ENCODE measurements around the gene BAZ1A. TPM values are rescaled to one million over a fixed set of nuclear protein-coding genes. Genes with fewer than 3 reads are reported as not detected.

Gene BAZ1A
- total and polyA plus RNA-seq, 7 experiments from 2014 or later, result 10.3 to 62.5 (median 49.8) TPM

DNA sequence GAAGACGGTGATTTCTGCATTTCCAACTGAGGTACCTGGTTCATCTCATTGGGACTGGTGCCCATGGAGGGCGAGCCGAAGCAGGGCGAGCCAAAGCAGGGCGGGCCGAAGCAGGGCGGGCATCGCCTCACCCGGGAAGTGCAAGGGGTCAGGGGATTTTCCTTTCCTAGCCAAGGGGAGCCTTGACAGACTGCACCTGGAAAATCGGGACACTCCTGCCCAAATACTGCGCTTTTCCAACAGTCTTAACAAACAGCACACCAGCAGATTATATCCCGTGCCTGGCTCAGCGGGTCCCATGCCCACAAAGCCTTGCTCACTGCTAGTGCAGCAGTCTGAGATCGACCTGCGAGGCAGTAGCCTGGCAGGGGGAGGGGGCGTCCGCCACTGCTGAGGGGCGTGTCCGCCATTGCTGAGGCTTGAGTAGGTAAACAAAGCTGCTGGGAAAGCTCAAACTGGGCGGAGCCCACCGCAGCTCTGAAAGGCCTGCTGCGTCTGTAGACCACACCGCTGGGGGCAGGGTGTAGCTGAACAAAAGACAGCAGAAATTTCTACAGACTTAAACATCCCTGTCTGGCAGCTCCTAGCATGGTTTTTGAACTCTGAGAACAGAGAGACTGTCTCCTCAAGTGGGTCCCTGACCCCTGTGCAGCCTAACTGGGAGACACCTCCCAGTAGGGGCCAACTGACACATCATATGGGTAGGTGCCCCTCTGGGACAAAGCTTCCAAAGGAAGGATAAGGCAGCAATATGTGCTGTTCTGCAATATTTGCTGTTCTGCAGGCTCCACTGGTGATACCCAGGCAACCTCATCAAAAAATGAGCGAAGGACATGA, 77.2 kb downstream of the BAZ1A start:
- no peak overlapping the region for H3K4me3 ChIP-seq (ENCODE audit: low read length)
- no peak overlapping the region for H3K27ac ChIP-seq (ENCODE audit: low read depth, low read length)
- H3K4me1 ChIP-seq (ENCODE audit: control insufficient read depth in 2 of 2, insufficient read depth in 2 of 2, low read length in 2 of 2), result no peaks in the 10 kb centered on the region
- Mint-ChIP-seq H3K27ac (peak overlapping the region in 3 of 9 donors; percentile 9 to 60 (median 28)), H3K4me1 (peaks cover 0 to 5% (median 0%) of the 10 kb centered on the region in 7 donors), H3K4me3 (no peak overlapping the region), H3K36me3 (peaks cover 4 to 57% (median 36%) of the 10 kb centered on the region in 5 donors), H3K9me3 (no peaks in the 10 kb centered on the region), H3K27me3 (no peaks in the 10 kb centered on the region)
- no peak for ATAC-seq
- peaks cover 3 to 60% (median 15%) of the 10 kb centered on the region in 3 experiments for H3K36me3 ChIP-seq (ENCODE audit: control insufficient read depth in 2 of 3, insufficient read depth in 3 of 3, low read length in 3 of 3)
- POLR2A ChIA-PET, result no interaction called here
- H3K9me3 ChIP-seq (ENCODE audit: control insufficient read depth in 2 of 3, low read length in 3 of 3), result no peaks in the 10 kb centered on the region
- intact Hi-C loops (cut with micrococcal nuclease), result no loop called here
- CTCF ChIA-PET, result no interaction called here
- no peak for DNase-seq
- no peaks in the 10 kb centered on the region for H3K27me3 ChIP-seq (ENCODE audit: control insufficient read depth in 2 of 2, insufficient read depth in 2 of 2, low read length in 2 of 2)

DNA sequence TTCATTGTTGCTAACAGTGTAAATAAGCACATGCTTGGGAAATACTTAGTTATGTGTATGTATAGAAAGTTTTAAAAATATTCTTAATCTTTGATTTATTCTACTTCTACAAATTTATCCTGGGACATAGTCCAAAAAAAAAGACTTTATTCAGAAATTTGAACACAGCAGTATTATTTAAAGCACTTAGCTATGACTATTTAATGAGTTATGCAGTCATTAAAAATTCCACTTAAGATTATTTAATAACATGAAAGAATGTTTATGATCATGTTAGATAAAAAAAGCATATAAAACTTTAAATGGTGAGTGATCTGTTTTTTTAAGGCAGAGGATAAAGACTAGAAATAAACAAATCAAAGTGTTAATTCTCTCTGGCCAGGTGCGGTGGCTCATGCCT, 78.3 kb downstream of the BAZ1A start:
- Mint-ChIP-seq H3K36me3 (peaks cover 0 to 48% (median 29%) of the 10 kb centered on the region in 5 donors), H3K27me3 (no peaks in the 10 kb centered on the region), H3K9me3 (no peaks in the 10 kb centered on the region), H3K4me1 (no peaks in the 10 kb centered on the region), H3K4me3 (no peak overlapping the region), H3K27ac (peak overlapping the region in 1 of 9 donors; percentile 14)
- intact Hi-C loops (cut with micrococcal nuclease), result no loop called here
- Histone ChIP-seq H3K27ac (ENCODE audit: low read depth, low read length) (no peak overlapping the region), H3K36me3 (ENCODE audit: control insufficient read depth in 2 of 3, insufficient read depth in 3 of 3, low read length in 3 of 3) (peaks cover 0 to 58% (median 15%) of the 10 kb centered on the region in 3 experiments), H3K9me3 (ENCODE audit: control insufficient read depth in 2 of 3, low read length in 3 of 3) (no peaks in the 10 kb centered on the region), H3K27me3 (ENCODE audit: control insufficient read depth in 2 of 2, insufficient read depth in 2 of 2, low read length in 2 of 2) (no peaks in the 10 kb centered on the region), H3K4me1 (ENCODE audit: control insufficient read depth in 2 of 2, insufficient read depth in 2 of 2, low read length in 2 of 2) (no peaks in the 10 kb centered on the region), H3K4me3 (ENCODE audit: low read length) (no peak overlapping the region)
- DNase-seq (no peak), ATAC-seq (no peak)
- ChIA-PET CTCF (no interaction called here), POLR2A (no interaction called here)

GRCh38 chr14:34794941-34795340, 80.2 kb downstream of the BAZ1A start:
- ATAC-seq (no peak), DNase-seq (no peak)
- Mint-ChIP-seq H3K27ac (peak overlapping the region in 3 of 9 donors; percentile 5 to 38 (median 6)), H3K9me3 (no peaks in the 10 kb centered on the region), H3K36me3 (peaks cover 4 to 45% (median 26%) of the 10 kb centered on the region in 5 donors), H3K4me1 (peaks cover 0 to 2% (median 0%) of the 10 kb centered on the region in 7 donors), H3K4me3 (no peak overlapping the region), H3K27me3 (no peaks in the 10 kb centered on the region)
- Histone ChIP-seq H3K4me1 (ENCODE audit: control insufficient read depth in 2 of 2, insufficient read depth in 2 of 2, low read length in 2 of 2) (no peaks in the 10 kb centered on the region), H3K36me3 (ENCODE audit: control insufficient read depth in 2 of 3, insufficient read depth in 3 of 3, low read length in 3 of 3) (peaks cover 0 to 58% (median 5%) of the 10 kb centered on the region in 3 experiments), H3K27ac (ENCODE audit: low read depth, low read length) (no peak overlapping the region), H3K9me3 (ENCODE audit: control insufficient read depth in 2 of 3, low read length in 3 of 3) (no peaks in the 10 kb centered on the region), H3K27me3 (ENCODE audit: control insufficient read depth in 2 of 2, insufficient read depth in 2 of 2, low read length in 2 of 2) (no peaks in the 10 kb centered on the region), H3K4me3 (ENCODE audit: low read length) (no peak overlapping the region)
- POLR2A ChIA-PET, result no interaction called here
- CTCF ChIA-PET, result interaction anchor here (0.6 kb wide), 2 partner anchors 71 to 152 kb away, joined by 3 read pairs; no protein-coding TSS in a partner anchor
- intact Hi-C loops (cut with micrococcal nuclease), result no loop called here

- Histone ChIP-seq H3K4me3 (ENCODE audit: low read length) (no peak overlapping the region), H3K4me1 (ENCODE audit: control insufficient read depth in 2 of 2, insufficient read depth in 2 of 2, low read length in 2 of 2) (no peaks in the 10 kb centered on the region), H3K9me3 (ENCODE audit: control insufficient read depth in 2 of 3, low read length in 3 of 3) (no peaks in the 10 kb centered on the region), H3K36me3 (ENCODE audit: control insufficient read depth in 2 of 3, insufficient read depth in 3 of 3, low read length in 3 of 3) (peaks cover 0 to 51% (median 0%) of the 10 kb centered on the region in 3 experiments), H3K27me3 (ENCODE audit: control insufficient read depth in 2 of 2, insufficient read depth in 2 of 2, low read length in 2 of 2) (no peaks in the 10 kb centered on the region), H3K27ac (ENCODE audit: low read depth, low read length) (no peak overlapping the region)
- CTCF ChIA-PET, result no interaction called here
- DNase-seq, result no peak
- H3K9me3 Mint-ChIP-seq, result no peaks in the 10 kb centered on the region
- H3K27ac Mint-ChIP-seq, result no peak overlapping the region
- H3K4me1 Mint-ChIP-seq, result peaks cover 0 to 6% (median 0%) of the 10 kb centered on the region in 7 donors
- no peaks in the 10 kb centered on the region for H3K27me3 Mint-ChIP-seq
- ATAC-seq, result no peak
- intact Hi-C loops (cut with micrococcal nuclease), result no loop called here
- POLR2A ChIA-PET, result no interaction called here
- H3K36me3 Mint-ChIP-seq, result peaks cover 4 to 42% (median 19%) of the 10 kb centered on the region in 5 donors
- H3K4me3 Mint-ChIP-seq, result no peak overlapping the region
Measured at GRCh38 chr14:34794217-34794616, 80.9 kb downstream of the BAZ1A start.

GRCh38 chr14:34792598-34792997, 82.6 kb downstream of the BAZ1A start:
- CTCF ChIA-PET, result no interaction called here
- no peak for DNase-seq
- H3K27ac Mint-ChIP-seq, result no peak overlapping the region
- intact Hi-C loops (cut with micrococcal nuclease), result no loop called here
- H3K27me3 Mint-ChIP-seq, result no peaks in the 10 kb centered on the region
- peaks cover 0 to 6% (median 0%) of the 10 kb centered on the region in 7 donors for H3K4me1 Mint-ChIP-seq
- peaks cover 4 to 30% (median 10%) of the 10 kb centered on the region in 5 donors for H3K36me3 Mint-ChIP-seq
- ATAC-seq, result no peak
- H3K27me3 ChIP-seq (ENCODE audit: control insufficient read depth in 2 of 2, insufficient read depth in 2 of 2, low read length in 2 of 2), result no peaks in the 10 kb centered on the region
- H3K27ac ChIP-seq (ENCODE audit: low read depth, low read length), result no peak overlapping the region
- H3K9me3 ChIP-seq (ENCODE audit: control insufficient read depth in 2 of 3, low read length in 3 of 3), result no peaks in the 10 kb centered on the region
- peaks cover 0 to 51% (median 0%) of the 10 kb centered on the region in 3 experiments for H3K36me3 ChIP-seq (ENCODE audit: control insufficient read depth in 2 of 3, insufficient read depth in 3 of 3, low read length in 3 of 3)
- H3K9me3 Mint-ChIP-seq, result no peaks in the 10 kb centered on the region
- no peaks in the 10 kb centered on the region for H3K4me1 ChIP-seq (ENCODE audit: control insufficient read depth in 2 of 2, insufficient read depth in 2 of 2, low read length in 2 of 2)
- POLR2A ChIA-PET, result interaction anchor here (0.6 kb wide), 1 partner anchor 326 kb away, joined by 3 read pairs; no protein-coding TSS in a partner anchor
- H3K4me3 ChIP-seq (ENCODE audit: low read length), result no peak overlapping the region
- H3K4me3 Mint-ChIP-seq, result no peak overlapping the region

DNA sequence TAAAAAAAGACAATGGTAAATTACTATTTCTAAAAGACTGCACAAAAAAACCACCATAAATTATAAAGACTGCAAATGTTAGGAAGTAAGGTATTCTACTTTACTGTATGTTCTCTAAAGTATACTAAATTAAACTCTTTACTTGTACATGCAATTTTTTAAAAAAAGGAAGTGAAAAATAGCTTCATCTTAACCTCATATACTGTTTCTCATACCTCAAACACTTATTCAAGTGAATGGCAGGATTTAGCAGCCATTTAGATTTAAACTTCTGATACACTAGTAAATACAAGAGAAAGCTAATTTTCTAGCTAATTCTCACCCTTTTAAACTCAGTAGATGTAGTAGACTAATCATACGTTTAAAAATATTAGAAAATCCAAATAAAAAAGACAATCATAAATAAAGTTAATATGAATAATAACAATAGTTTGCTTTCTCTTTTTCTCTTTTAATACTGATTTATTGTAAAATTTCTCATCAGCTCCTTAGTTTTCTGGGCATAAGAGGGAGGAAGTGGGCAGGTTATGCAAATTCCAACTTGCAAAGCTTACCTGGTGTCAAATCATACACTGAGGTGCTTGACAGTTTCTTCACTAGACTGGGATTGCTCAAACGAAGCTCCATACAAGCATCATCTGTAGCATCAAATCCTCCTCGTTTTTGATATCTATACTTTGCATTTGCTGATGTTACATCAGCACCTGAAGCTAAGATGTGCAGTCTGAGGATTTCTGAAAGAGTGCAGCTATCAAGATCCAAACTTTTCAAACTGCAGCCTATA, 89.7 kb downstream of the BAZ1A start:
- no peak overlapping the region for H3K4me3 Mint-ChIP-seq
- no peaks in the 10 kb centered on the region for H3K27me3 Mint-ChIP-seq
- intact Hi-C loops (cut with micrococcal nuclease), result no loop called here
- Histone ChIP-seq H3K27ac (ENCODE audit: low read depth, low read length) (no peak overlapping the region), H3K9me3 (ENCODE audit: control insufficient read depth in 2 of 3, low read length in 3 of 3) (no peaks in the 10 kb centered on the region), H3K4me3 (ENCODE audit: low read length) (no peak overlapping the region), H3K4me1 (ENCODE audit: control insufficient read depth in 2 of 2, insufficient read depth in 2 of 2, low read length in 2 of 2) (no peaks in the 10 kb centered on the region), H3K36me3 (ENCODE audit: control insufficient read depth in 2 of 3, insufficient read depth in 3 of 3, low read length in 3 of 3) (peaks cover 0 to 51% (median 7%) of the 10 kb centered on the region in 3 experiments), H3K27me3 (ENCODE audit: control insufficient read depth in 2 of 2, insufficient read depth in 2 of 2, low read length in 2 of 2) (no peaks in the 10 kb centered on the region)
- peaks cover 0 to 10% (median 4%) of the 10 kb centered on the region in 7 donors for H3K4me1 Mint-ChIP-seq
- ChIA-PET CTCF (interaction anchor here (1.1 kb wide), 1 partner anchor 72 kb away, joined by 3 read pairs; no protein-coding TSS in a partner anchor), POLR2A (interaction anchor here (0.6 kb wide), 1 partner anchor 39 kb away, joined by 4 read pairs; no protein-coding TSS in a partner anchor)
- H3K9me3 Mint-ChIP-seq, result peaks cover 0 to 2% (median 0%) of the 10 kb centered on the region in 11 donors
- no peak for ATAC-seq
- DNase-seq, result no peak
- peaks cover 10 to 45% (median 28%) of the 10 kb centered on the region in 5 donors for H3K36me3 Mint-ChIP-seq
- no peak overlapping the region for H3K27ac Mint-ChIP-seq

All from naive thymus-derived CD4-positive, alpha-beta T cell (primary cell).